Testis (tissue), 3 donors: ENCODE measurements around the gene RTBDN. TPM values are rescaled to one million over a fixed set of nuclear protein-coding genes. Genes with fewer than 3 reads are reported as not detected.

ENCODE experiments used
- DNase-seq: peaks from one replicate; pipeline ENCODE4 v3.0.0-alpha.2; 2019
- H3K27ac ChIP-seq, 2 donors: fragments of 200-600 bp; sonication (generic); one replicate each; pipeline ENCODE4 v1.5.1; 2019
- H3K27me3 ChIP-seq: fragments of 200-600 bp; sonication (generic); one replicate; pipeline ENCODE4 v1.5.1; 2019
- H3K36me3 ChIP-seq: fragments of 200-600 bp; sonication (generic); one replicate; pipeline ENCODE4 v1.5.1; 2017; ENCODE audit warnings: low read depth; ENCODE audit errors: missing control alignments
- H3K4me1 ChIP-seq: fragments of 200-600 bp; sonication (generic); one replicate; pipeline ENCODE4 v1.5.1; 2019
- H3K4me3 ChIP-seq, 2 donors: fragments of 200-600 bp; sonication (generic); one replicate each; pipeline ENCODE4 v1.5.1; 2017 to 2019
- H3K9me3 ChIP-seq: fragments of 200-600 bp; sonication (generic); one replicate; pipeline ENCODE4 v1.5.1; 2017
- POLR2A ChIP-seq: fragments of 450-650 bp; IDR thresholded peaks from one replicate; pipeline ENCODE4 v1.6.1; 2017; ENCODE audit warnings: antibody characterized with exemption, mild to moderate bottlenecking, moderate library complexity
- WGBS, 2 donors: methylation state at CpG; one replicate each; pipeline ENCODE4 v1.1.5; 2018; 5-methylcytosine and 5-hydroxymethylcytosine counted together
- intact Hi-C: fragments of 100-400 bp; cut with DNase I; formaldehyde crosslinking; loops from one replicate; pipeline ENCODE4 v1.15.1; 2023; ENCODE audit warnings: low total_unique reads
- polyA plus RNA-seq: library from polyadenylated mRNA; stranded (reverse); fragments of 350-450 nt; fragmentation: Illumina TruSeq; extraction: RNeasy Lipid Tissue Mini Kit (QIAGEN cat#74804); gene quantifications from one replicate; pipeline ENCODE4 v1.2.3, GENCODE V29; 2014; ENCODE audit warnings: low read depth, low replicate concordance; ENCODE audit not compliant: insufficient read depth
- total RNA-seq, 2 donors: library from RNA; depleted of rRNA; stranded (reverse); fragments of >200 nt; gene quantifications; one replicate each; pipeline ENCODE4 v1.2.3, GENCODE V29; 2016
- TF ChIP-seq, protein P1 (sequence below), 3 experiments: fragments of 450-650 bp in 2 of 3; fragments of 200-600 bp in 1 of 3; sonication (generic) in 1 of 3; IDR thresholded peaks; one replicate each; pipeline ENCODE4 v1.5.1; 2016 to 2019; ENCODE audit warnings: antibody characterized with exemption in 3 of 3, mild to moderate bottlenecking in 2 of 3, moderate library complexity in 1 of 3

Gene RTBDN
- total and polyA plus RNA-seq, 3 donors from 2014 or later: 3.7 to 5.1 (median 3.8) TPM

GRCh38 chr19:12836529-12836863, 2.1 kb upstream of the RTBDN start:
- peaks cover 5% of the 10 kb centered on the region for H3K4me1 ChIP-seq
- WGBS, 2 donors: 3 to 8% methylated on average over 6 of the region's 6 CpGs
- DNase-seq: no peak
- TF ChIP-seq, protein P1, sequence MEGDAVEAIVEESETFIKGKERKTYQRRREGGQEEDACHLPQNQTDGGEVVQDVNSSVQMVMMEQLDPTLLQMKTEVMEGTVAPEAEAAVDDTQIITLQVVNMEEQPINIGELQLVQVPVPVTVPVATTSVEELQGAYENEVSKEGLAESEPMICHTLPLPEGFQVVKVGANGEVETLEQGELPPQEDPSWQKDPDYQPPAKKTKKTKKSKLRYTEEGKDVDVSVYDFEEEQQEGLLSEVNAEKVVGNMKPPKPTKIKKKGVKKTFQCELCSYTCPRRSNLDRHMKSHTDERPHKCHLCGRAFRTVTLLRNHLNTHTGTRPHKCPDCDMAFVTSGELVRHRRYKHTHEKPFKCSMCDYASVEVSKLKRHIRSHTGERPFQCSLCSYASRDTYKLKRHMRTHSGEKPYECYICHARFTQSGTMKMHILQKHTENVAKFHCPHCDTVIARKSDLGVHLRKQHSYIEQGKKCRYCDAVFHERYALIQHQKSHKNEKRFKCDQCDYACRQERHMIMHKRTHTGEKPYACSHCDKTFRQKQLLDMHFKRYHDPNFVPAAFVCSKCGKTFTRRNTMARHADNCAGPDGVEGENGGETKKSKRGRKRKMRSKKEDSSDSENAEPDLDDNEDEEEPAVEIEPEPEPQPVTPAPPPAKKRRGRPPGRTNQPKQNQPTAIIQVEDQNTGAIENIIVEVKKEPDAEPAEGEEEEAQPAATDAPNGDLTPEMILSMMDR (IDR thresholded peaks at IDR 0.05): no peak
- H3K36me3 ChIP-seq: no peaks in the 10 kb centered on the region
- H3K9me3 ChIP-seq: no peaks in the 10 kb centered on the region
- peaks cover 6% of the 10 kb centered on the region for H3K27me3 ChIP-seq
- H3K4me3 ChIP-seq: no peak overlapping the region
- no peak overlapping the region for H3K27ac ChIP-seq
- intact Hi-C loops: no loop called here

GRCh38 chr19:12834976-12835757, 788 bp upstream of the RTBDN start:
- no peaks in the 10 kb centered on the region for H3K36me3 ChIP-seq
- H3K27me3 ChIP-seq: peaks cover 6% of the 10 kb centered on the region
- H3K4me1 ChIP-seq: peaks cover 5% of the 10 kb centered on the region
- intact Hi-C loops: no loop called here
- TF ChIP-seq, protein P1 (IDR thresholded peaks at IDR 0.05): no peak
- TF ChIP-seq POLR2A: no peak
- no peak overlapping the region for H3K4me3 ChIP-seq
- no peaks in the 10 kb centered on the region for H3K9me3 ChIP-seq
- H3K27ac ChIP-seq: no peak overlapping the region
- DNase-seq: peak; percentile 61
- 2 to 5% methylated on average over 38 to 39 of the region's 39 CpGs for WGBS, 2 donors

DNA sequence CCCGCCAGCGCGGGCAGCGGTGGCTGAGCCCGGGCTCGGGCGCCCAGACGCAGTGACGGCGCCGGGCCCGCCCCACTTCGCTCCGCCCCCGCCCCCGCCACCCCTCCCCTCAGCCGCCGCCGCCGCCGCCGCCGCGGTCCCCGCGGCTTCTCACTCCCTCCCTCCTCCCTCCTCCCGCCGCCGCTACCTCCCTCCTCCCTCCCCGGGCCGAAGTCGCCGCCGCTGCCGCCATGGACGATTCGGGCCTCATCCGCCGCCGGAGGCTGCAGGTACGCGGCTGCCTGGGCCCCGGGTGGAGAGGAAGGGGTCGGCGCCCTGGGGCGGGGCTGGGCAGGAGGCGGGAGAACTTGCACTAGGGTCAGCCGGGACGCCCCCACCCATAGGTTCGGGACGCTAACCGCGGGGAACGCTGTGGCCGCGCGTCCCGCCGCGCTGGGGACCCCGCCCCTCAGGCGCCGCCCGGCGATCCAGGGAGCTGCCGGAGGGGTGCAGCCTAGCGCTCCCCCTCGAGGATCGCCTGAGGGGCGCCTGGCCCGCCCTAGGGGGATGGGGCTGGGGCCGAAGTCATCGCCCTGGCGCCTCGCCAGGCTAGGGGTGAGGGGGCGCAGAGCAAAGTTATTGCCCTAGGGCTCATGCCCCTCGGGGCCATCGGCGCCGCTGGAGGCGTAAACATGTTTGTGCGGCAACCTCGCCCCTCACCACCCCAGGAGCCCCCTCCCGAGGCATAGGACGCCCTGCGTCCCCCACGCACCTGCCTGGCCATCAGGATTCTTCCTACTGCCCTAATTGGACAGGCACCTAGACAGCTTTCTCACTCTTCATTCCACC, 427 bp downstream of the RTBDN start:
- Histone ChIP-seq H3K27me3 (peaks cover 6% of the 10 kb centered on the region), H3K36me3 (no peaks in the 10 kb centered on the region), H3K27ac (no peak overlapping the region), H3K4me1 (peaks cover 5% of the 10 kb centered on the region), H3K9me3 (no peaks in the 10 kb centered on the region), H3K4me3 (peak overlapping the region; percentile 29 to 36)
- DNase-seq: no peak
- 1% methylated on average over 23 to 29 of the region's 87 CpGs for WGBS, 2 donors
- TF ChIP-seq POLR2A: no peak
- TF ChIP-seq, protein P1 (IDR thresholded peaks at IDR 0.05): no peak
- intact Hi-C loops: no loop called here

GRCh38 chr19:12833418-12833737, 1.0 kb downstream of the RTBDN start:
- TF ChIP-seq, protein P1 (IDR thresholded peaks at IDR 0.05): no peak
- Histone ChIP-seq H3K4me3 (peak overlapping the region in 1 of 2 donors; percentile 29), H3K36me3 (no peaks in the 10 kb centered on the region), H3K27me3 (peaks cover 6% of the 10 kb centered on the region), H3K27ac (no peak overlapping the region), H3K4me1 (peaks cover 5% of the 10 kb centered on the region), H3K9me3 (no peaks in the 10 kb centered on the region)
- no peak for DNase-seq
- 0% methylated on average over 3 to 5 of the region's 5 CpGs for WGBS, 2 donors
- intact Hi-C loops: no loop called here
